GF-D8 (cell line): ENCODE data around the gene MKLN1.
"Not testable (repeated sequence)": the region's sequence is repeated elsewhere in the genome, so short reads cannot be mapped to it uniquely, and the experiment has no call there.

Source experiments
- DNase-seq: peaks from one replicate; lab custom pipeline; 2025; lab: John Stamatoyannopoulos, UW

The MKLN1 gene

DNA sequence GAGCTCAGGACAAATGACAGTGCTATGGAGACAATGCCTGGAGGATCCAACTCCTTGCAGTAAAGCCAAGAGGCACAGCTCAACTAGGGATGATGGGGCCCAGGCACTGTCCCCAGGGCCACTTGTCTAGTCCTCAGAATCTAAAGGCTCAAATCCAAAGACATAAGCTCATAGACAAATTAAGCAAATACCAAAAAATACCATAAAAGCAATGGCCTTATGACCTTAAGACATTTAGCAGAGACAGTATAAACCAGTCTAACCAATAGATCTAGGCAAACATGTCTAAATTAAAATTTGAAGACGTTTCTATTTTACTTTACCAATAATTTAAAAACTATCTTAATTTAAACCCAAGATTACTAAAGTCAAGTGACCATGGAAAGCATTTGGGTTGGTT, 14.8 kb upstream of the MKLN1 start:
- DNase-seq: no peak

DNA sequence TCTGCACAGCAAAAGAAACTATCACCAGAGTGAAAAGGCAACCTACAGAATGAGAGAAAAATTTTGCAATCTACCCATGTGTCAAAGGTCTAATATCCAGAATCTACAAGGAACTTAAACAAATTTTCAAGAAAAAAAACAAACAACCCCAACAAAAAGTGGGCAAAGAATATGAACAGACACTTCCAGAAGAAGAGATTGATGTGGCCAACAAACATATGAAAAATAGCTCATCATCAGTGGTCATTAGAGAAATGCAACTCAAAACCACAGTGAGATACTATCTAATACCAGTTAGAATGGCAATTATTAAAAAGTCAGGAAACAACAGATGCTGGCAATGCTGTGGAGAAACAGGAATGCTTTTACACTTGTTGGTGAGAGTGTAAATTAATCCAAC, 7.1 kb upstream of the MKLN1 start:
- no peak for DNase-seq

DNA sequence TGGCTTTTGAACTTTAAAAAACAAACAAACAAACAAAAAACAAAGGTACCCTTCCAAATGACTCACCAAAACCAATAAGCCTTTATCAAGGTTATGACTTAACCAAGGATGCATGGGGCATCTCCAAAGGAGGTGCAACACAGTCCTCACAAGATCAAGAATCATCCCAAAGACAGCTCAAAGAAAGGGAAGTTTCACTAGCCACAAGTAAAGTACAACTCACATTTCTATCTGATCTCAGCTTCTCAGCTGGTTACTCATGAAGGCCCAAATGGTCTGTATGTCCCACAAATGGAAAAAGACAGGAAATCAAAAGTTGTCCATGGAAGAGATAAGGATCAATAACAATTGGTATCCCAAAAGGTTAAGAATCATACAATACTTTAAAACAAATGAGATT, 6.0 kb upstream of the MKLN1 start:
- no peak for DNase-seq

DNA sequence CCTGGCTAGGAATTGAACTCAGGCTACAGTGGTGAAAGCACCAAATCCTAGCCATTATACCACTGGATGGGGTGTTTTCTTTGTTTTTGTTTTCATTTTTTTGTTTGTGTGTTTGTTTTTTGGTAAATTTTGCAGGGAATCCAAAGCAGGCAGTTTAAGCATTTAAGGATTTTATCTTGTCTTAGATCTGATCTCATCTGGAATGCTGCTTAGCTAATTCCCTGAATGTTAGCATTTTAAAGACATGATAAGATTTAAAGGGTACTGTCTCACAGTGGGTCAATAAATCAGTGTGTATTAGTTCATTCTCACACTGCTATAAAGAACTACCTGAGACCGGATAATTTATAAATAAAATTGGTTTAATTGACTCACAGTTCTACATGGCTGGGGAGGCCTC, 5.6 kb upstream of the MKLN1 start:
- no peak for DNase-seq

DNA sequence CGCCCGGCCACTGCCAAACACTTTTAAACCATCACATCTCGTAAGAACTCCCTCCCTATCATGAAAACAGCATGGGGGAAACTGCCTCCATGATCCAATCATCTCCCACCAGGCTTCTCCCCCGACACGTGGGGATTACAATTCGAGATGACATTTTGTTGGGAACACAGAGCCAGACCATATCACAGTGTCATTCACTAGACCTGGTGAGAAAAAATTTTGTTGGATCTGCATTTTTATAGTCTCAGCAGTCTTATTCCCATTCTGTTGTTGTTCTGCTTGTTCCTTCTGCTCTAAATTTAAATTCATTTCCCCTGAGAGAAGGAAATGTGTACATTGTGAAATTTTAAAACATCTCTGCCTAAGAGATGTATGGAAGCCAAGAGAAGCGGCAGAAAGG, 4.8 kb upstream of the MKLN1 start:
- DNase-seq: no peak

DNA sequence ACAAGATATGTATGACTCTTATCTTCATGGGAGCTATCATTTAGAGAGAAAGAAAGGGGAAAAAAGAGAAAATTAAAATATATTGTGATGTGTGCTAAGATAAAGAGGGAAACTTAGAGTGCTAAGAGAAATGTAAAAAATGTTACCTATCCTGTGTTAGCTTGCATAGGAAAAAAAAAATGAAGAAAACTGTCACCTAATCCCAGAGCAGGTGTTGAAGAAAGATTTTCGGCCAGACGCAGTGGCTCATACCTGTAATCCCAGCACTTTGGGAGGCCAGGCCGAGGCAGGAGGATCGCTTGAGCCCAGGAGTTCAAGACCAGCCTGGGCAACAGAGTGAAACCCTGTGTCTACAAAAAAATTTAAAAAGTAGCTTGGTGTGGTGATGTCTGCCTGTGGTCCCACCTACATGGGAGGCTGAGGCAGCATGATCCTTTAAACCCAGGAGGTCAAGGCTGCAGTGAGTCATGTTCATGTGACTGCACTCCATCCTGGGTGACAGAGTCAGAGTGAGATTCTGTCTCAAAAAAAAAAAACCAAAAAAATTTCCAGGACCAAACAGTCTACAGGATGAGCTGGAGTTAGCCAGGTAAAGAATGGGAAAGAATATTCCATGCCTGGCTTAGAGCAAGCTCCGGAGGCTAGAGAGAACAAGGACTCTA, 2.4 kb upstream of the MKLN1 start:
- no peak for DNase-seq

DNA sequence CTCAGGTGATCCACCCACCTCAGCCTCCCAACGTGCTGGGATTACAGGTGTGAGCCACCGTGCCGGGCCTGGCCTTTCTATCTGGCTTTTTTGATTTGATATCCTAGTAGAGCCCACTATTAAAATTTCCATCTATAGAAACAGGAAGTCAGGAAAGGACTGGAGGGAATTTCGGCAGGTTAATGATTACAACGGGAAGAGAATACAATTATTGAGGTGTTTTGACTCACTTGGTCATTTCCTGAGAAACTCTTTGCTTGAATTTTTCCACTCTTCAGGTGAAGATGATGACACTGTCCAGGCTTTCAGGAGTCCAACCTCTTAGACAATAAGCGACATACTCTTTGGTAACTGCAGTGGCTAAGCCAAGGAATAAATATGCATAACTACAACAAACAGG, 1.1 kb upstream of the MKLN1 start:
- no peak for DNase-seq

DNA sequence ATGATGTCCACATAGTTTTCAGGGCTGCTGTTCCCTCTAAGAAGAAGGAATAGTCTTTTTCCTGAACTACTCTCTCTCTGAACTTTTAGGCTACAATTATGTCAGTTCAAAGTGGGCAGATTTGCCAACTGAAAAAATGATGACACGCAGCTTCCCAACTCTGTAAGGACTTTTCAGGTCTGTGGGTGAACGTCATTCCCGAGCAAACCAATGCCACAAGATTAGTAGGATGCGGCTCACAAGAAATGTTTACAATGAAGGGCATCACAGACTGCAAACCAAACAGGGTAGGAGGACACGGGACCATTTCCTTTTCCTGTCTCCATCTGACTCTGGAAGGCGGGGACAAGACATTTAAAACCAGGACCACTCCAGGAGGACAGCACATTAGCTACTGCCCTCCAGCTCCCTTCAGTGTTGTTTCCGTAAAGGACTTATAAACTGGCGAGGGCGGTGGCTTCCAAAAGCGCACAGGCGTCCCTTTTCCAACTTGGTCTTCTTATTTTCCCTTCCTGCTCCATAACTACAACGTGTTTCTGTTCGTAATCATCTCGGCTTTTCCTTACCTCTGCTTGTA, 539 bp upstream of the MKLN1 start:
- no peak for DNase-seq

DNA sequence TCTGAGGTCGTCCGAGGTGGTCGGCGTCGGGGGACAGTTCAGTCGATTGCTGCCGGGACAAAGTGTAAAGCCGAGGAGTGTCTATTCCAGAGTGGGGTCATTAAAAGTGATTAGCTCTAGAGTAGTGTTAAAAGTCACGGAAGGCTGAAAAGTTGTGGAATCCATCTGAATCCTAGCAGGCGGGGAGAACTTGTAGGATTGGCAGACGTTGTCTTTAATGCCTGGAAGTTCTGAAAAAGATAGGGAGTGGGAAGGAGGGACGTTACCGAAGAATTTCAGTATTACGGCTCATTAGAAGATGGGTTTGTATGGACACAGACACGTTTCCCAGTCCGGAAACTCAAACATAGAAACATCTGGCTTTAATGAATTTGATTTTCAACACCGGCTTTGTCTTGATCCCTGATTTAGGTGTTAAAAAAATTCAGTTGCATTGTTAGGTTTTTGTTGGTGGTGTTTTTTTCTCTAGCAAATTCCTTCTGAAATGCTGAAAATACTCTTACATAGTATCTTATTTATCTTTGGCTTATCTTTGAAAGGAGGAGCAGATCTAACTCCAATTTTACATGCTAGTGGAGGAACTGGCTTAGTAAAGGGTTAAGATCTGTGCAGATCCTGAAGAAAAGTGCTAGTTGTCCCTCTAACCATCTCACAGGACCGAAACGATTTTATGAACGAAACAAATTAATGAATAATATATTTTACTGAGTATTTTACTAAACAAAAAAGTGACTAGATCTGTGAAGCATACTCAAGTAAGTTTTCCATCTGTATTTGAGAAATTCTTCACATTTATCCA, 900 bp downstream of the MKLN1 start:
- DNase-seq: no peak

DNA sequence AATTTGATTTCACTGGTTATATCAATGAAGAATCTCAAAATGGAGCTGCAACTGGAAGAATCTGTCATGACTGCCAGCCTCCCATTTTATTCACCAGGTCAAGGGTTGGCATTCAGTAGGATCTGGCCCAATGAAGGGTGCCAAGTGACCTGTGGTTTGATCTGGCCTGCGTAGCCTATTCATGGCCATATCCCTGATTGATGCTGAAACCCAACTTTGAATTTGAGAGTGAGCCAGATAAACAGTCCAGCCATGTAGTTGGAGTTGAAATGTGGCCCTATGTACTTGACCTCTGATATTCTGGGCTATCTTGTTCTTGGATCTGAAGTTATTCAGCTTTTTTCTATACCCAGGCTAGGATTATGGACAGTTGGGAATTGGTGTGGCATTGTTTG, 1.5 kb downstream of the MKLN1 start:
- DNase-seq: no peak

DNA sequence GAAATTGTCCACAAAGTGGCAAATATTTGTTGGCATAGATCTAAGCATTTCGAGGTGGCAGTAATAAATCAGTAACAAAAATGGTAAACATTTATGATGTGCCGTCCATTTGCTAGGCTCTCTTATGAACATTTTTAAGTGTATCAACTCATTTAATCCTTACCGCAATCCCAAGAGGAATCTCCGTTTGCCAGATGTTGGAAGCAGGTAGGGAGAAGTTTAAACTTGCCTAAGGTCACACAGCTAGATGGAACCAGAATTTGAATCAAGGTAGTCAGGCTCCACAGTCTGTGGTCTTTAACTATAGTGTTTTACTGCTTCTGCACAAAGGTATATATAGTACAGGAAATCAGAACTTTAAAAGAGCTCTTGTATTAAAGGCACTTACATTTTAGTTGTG, 2.6 kb downstream of the MKLN1 start:
- DNase-seq: no peak

DNA sequence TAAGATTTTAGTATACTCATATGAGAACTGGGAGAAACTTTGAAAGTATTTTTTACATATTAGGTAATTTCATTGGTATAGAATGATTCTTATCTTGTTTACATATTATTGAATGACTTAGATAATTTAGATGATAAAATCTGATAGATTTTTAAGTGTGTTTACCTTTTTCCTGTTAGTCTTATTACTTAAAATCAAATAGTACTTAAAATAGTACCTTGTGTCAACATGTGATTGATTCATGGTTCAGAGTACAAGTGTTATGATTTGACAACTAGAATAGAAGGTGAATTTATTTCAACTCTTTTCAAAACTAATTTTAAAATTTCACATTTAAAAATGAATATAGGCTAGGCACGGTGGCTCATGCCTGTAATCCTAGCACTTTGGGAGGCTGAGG, 4.1 kb downstream of the MKLN1 start:
- no peak for DNase-seq

DNA sequence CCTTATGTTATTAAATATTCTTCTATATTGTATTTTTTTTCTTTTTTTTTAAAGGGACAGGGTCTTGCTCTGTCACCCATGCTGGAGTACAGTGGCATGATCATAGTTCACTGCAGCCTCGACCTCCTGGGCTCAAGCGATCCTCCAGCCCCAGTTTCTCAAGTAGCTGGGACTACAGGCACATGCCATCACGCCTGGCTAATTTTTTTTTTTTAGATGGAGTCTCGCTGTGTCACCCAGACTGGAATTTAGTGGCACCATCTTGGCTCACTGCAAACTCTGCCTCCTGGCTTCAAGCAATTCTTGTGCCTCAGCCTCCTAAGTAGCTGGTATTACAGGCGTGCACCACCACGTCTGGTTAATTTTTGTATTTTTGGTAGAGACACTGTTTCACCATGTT, 5.1 kb downstream of the MKLN1 start:
- DNase-seq: not testable (repeated sequence)

DNA sequence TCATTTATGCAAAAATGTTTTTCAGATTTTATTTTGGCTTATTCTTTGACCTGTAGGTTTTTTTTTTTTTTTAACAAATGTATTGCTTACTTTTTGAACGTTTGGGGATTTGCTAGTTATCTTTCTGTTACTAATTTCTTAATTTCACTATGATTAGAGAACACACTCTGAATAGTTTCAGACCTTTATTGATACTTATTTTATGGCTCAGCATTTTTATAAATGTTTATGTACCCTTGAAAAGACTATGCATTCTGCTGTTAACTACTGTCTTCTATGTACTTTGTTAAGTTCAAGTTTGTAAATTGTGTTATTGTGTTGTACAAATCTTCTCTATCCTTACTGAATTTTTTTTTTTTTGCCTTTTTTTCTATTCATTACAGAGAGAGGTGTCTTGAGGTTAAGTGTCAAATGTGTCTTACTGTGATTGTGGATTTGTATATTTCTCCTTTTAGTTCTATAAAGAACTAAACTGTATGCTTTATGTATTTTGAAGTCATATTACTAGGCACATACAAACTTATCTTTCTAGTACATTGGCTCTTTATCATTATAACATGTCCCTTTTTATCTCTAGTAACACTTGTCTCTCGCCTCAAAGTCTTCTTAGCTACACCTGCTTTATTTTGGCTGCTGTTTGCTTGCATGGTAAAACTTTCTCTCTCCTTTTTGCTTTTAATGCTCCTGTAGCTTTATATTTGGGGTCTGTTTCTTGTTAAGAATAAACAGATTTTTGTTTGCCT, 8.1 kb downstream of the MKLN1 start:
- no peak for DNase-seq

DNA sequence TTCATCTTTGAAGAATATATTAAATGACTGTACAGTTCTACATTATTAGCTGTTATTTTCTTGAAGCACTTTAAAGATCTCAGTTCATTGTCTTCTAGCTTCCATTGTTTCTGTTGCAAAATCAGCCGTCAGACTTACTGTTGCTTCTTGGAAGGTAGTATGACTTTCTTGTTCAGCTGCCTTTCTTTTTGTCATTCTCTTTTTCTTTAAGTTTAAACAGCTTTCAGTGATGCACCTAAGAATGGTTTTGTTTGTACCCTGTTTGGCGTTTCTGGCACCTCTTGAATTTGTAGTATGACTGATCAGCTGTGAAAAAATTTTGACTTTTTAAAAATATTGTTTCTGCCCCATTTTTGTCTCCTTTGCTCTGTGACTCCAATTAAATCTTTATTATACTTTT, 9.3 kb downstream of the MKLN1 start:
- no peak for DNase-seq

DNA sequence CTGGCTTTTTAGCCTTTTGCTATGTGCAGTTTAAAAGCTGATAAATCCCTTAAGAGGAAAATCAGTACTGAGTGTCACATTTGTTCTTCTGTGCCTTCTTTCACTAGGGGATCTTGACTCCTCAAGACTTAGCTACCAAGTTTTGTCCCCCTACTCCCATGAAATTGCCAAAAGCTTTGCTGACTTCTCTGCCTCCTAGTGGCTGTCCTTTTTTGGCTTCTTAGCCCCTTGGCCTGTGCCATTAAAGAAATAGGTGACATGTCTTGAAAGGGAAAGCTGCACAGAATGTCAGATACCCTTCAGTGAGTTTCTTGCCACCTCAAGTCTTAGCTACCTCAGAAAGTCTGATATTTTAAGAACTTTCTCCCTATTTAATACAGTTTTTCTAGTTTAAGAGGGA, 10.5 kb downstream of the MKLN1 start:
- DNase-seq: no peak

DNA sequence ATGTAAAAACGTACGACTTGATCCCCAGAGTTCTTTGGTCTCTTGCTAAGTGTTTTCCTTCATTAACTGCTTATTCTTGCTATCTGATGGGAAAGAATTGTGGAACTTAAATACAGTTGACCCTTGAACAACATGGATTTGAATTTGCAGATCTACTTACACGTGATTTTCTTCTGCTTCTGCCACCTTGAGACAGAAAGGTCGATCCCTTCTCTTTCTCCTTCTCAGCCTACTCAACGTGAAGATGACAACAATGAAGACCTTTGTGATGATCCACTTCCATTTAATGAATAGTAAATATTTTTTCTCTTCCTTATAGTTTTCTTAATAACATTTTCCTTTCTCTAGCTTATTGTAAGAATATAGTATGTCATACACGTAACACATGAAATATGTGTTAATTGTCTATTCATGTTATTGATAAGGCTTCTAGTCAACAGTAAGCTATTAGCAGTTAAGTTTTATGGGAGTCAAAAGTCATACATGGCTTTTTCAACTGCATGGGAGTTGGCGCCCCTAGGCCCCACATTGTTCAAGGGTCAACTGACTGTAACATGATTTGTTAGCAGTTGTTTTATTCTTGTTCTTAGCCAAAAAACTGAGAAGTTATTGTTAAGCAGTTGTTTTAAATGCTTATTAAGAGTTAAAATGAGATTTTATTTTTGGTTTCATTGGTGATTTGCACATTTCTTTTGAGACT, 11.2 kb downstream of the MKLN1 start:
- no peak for DNase-seq

DNA sequence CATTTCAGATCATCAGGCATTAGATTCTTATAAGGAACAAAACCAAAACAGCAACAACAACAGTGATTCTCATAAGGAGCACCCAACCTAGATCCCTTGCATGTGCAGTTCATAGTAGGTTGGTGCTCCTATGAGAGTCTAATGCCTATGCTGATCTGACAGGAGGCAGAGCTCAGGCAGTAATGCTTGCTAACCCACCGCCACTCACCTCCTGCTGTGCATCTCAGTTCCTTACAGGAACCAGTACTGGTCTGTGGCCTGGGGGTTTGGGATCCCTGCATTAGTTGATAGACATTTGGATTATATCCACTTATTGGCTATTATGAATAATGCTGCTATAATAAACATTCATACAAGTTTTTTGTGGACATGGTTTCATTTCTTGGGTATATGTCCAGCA, 14.0 kb downstream of the MKLN1 start:
- DNase-seq: no peak

DNA sequence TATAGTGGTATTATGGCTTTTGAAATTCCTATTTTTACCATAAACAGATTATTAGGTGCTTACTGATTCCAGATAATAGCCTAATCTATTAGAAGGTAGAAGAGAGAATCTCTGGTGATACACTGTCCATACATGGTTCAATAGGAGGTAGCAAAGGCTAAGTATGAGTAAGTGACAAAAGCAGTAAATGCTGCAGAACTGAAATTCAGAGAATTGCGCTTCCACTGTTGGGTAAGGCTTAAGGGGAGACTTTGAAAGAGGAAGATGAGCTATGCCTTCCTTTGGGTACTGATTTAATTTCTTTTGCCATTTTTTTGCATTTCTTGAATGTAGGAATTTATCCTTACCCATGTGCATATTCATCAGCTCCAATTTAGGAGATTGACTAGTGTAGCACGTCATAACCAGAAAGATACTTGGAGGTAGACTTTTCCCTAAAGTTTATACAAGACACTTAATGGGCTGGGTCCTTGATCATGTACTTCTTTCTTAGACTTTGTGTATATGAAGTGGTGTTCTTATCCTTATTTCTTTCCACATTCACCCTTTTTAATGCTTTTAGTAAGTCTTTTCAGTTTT, 15.3 kb downstream of the MKLN1 start:
- DNase-seq: no peak

DNA sequence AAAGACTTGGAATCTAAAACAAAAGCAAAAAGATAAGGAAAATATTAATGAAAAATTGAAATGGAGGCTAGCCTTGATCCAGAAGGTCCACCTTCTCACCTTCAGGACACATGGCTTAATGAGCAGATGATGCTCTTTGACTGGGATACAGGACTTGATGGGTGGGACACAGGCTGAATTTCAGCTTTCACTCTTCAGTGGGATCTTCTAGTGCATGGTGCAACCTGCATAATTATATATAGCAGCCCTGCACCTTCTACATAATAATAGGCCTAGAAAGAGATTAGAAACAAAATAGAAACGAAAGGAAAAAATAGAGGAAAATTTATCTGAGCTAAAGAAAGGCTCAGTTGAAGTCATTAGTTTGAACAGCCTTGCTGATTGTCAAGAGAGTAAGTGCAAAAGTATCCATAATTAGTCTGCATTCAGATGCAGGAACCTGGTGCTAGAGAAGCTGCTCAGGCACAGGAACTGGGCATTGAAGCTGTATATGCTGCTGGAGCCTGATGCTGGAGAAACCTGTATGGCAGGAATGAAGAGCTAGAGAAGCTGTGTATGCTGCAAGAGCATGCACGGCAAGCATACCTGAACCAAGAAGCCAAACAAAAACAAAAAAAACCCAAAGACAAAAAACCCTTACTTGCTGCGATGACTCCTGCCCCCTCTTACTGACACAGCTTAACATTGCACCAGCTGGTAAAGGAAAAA, 19.4 kb downstream of the MKLN1 start:
- no peak for DNase-seq

DNA sequence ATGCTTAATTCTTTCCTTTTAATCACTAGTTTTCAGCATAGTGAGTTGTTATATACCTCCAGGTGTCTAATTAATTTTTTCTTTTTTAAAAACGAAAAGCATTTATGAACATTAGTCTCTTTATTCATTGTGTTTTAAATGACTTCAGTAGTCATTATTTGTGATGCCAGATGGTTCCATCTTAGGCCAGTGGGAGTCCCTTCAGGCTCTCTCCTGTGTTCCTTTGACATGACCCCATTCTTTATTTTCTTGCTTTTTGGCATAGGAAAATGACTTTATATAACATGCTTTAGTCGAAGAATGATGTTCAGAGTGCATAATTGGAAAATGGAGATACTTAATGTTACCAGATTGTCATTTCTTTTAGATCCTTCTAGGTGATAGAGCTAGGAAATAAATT, 24.4 kb downstream of the MKLN1 start:
- DNase-seq: no peak
